Fibroblast of skin of left biceps (primary cell): ENCODE data around the gene NAPSA.

ENCODE experiments used
- DNase-seq, 2 experiments: peaks; one replicate each; pipeline ENCODE4 v3.0.0-alpha.2; 2013; ENCODE audit warnings: low read depth in 2 of 2

Gene NAPSA

DNA sequence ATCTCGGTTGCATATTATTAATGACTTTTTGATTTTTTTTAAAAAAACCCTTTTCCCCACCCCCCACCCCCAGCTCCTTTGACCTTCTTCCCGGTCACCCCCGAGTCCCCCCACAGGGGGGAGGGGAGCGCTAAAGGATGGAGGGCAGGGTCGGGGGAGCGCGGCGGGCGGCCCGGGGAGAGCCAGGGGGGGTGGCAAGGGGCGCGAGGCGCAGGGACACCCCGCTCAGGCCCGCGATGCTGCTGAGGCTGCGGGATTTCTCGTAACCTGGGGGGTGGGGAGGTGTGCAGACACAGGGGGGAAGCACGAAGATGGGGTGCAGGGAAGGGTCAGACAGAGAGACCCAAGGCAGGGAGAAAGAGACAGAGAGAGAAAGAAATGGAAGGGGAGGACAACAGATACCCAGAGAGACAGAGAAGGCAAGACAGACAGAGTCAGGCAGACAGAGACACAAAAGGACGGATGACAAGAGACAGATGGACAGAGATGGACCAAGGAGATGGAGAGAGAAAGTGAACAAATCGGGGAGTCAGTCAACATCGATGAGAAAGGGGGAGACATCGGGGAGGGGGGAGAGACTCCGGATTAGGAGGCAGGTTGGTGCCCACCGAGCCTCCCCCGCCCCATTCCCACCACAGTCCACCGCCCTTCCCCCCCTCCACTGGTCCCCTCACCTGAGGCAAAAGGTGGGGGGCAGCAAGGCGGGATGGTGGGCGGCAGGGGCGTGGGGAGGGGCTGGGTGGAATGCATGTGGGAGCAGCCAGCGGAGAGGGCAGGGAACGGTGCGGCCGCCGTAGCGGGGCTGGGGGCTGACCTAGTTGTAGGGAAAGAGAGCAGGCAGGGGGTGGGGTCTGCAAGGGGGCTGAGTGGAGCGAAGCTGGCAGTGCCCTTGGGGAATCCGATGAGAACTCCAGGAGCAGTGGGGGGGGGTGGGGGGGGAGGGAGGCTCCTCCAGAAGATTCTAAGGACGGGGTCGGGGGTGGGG, 50.4 kb downstream of the NAPSA start:
- DNase-seq = no peak

- DNase-seq = no peak
Measured at GRCh38 chr19:50313812-50314536, 51.5 kb downstream of the NAPSA start.

- DNase-seq = no peak
Measured at GRCh38 chr19:50312967-50313811, 52.2 kb downstream of the NAPSA start.

GRCh38 chr19:50311723-50312635, 53.5 kb downstream of the NAPSA start:
- DNase-seq = no peak

DNA sequence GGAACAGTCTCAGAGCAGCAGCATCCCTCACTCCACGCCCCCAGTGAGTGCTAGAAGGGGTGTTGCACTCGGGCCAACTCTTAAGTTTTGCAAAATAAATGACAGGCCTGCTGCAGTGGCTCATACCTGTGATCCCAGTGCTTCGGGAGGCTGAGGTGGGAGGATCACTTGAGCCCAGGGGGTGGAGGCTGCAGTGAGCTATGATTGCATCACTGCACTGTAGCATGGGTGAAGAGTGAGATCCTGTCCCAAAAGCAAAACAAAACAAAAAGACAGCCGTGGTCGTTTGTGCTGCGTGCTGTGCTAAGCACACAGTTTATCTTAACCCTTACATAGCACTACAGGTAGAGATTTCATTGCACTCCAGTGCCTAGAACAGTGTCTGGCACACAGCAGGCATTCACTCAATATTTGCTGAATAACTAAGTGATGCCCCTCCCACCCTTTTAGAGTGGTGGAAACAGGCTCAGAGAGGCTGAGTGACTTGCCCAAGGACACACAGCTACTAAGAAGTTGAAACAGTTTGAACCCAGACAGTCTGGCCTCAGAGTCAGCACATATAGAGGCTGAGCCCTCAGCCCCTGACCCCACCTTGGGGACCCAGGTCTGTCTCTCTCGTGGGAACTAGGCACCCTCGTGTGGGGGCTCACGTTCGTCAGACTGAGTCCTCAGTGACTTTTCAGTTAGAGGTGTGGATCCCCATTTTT, 54.5 kb downstream of the NAPSA start:
- no peak for DNase-seq

DNA sequence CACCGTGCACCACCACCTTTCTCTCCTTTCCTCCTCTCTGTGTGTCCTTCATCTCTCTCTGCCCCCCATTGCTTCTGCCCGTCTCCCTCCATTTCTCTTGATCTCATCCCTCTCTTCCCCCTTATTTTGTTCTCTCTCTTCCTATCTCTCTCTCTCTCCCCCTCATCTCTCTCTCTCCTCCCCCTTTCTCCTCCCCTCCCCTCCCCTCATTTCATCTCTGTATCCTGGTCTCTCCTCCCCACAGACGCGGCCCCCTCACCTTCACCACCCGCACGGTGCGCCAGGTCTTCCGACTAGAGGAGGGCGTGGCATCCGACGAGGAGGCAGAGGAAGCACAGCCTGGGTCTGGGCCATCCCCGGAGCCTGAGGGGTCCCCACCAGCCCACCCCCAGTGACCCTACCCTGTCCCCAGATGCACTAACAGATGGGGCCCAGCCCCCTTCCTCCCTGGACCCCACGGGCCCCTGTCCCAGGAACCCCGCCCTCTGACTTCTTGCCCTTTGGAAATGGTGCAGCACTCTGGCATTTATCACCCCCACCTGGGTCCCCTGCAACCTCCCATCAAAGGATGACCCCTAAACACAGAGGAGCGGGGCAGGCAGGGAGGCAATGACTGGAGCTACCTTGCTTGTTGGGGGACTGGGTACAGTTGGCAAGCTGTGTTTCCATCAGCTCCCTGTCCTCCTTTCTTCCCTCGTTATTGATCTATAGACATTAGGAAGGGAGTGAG, 55.9 kb downstream of the NAPSA start:
- DNase-seq = no peak

- DNase-seq = no peak
Measured at GRCh38 chr19:50308991-50309390, 56.4 kb downstream of the NAPSA start.
